HG03469 (cell line): ENCODE results near the gene CLIP4.
"Not testable (repeated sequence)": the region's sequence is repeated elsewhere in the genome, so short reads cannot be mapped to it uniquely, and the experiment has no call there.

Experiments
- ATAC-seq: cut with Tn5 transposase; IDR thresholded peaks from one replicate; pipeline ENCODE4 v1.9.1; 2021; ENCODE audit warnings: mild to moderate bottlenecking, moderate library complexity, moderate number of reproducible peaks; ENCODE audit not compliant: unreplicated experiment

Gene CLIP4

DNA sequence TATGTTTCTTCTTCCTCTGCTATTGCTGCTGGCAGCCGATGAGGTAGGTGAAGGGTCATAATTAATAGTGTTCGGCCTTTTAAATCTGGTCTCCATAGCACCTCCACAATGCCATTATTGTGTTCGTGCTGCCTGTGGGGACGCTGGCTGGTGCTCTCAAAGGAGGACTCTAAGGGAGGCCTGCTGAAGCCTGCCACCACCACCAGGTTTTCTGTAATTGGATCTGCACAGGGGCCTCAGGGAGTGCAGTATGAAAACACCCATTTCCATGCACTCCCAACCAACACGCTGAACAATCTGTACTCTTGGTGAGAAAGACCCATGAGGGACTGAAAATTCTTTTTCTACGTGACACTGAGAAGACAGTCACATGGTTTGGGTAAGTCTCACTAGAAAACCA lies 17.6 kb upstream of the CLIP4 start:
- no peak for ATAC-seq

DNA sequence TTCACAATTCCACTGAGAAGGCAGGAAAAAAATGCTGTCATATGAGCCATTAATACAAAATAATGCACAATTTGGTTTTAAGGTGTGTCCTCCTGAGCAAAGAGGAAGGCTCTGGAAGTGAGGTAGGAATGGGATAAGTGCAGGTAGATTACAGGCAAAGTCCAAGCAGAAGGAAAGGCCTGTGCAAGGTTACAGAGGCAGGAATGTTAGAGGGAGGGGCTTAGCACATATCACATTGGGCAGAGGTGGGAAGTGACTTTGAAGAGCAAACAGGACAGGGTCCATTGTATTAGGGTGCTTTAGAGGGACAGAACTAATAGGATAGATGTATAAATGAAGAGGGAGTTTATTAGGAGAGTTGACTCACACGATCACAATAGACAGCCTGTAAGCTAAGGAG lies 14.7 kb upstream of the CLIP4 start:
- ATAC-seq: no peak

DNA sequence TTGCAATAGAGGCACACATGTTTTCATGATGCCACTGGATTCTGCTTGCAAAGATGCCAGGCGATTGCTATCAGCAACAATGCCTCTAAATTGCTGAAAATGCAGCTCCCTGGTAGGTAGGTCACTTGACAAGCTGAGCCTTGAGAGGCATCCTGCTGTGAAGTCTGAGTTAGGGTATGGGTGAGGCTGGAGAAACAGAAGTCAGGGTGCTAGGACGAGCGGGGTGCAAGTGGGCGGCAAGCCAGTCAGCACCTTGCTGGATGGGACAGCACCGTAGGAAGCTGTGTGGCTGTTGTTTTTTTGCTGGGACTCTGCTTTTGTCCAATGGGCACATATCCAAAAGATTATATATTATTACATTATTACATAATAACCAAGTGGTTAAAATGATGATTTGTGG lies 10.5 kb upstream of the CLIP4 start:
- no peak for ATAC-seq

DNA sequence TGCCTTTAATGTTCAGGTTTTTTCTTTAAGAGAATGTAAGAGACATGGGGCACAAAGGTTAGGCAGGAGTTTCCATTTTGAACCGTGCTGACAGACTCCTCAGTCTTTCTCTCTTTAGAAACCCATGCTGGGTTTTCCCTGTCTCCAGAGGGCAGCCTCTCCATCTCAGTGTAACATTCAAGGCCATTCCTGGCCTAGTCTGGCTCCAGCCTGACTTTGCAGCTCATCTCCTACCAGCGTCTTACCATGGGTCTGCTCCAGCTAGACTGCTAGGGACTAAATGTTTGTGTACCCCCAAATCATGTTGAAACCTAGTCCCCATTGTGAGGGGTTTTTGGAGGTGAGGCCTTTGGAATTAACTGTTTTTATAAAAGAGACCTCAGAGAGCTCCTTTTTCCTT lies 9.8 kb upstream of the CLIP4 start:
- ATAC-seq: no peak

DNA sequence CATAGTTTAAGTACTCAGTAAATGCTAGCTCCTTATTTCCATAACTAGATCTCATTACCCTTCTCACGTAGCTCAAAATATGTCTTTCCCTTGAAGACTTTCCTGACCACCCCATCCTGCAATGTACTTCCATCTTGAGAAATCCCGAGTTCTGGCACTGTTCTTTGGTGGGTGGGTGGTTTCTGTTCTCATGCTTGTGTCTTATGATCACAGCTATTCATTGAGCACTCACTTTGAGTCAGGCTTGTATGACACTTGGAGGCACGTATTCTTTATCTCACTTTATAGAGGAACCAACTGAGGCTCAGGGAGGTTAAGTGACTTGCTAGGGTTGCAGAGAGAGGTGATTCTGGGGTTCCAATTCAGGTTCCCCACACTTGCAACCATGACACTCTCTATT lies 9.0 kb upstream of the CLIP4 start:
- ATAC-seq: no peak

DNA sequence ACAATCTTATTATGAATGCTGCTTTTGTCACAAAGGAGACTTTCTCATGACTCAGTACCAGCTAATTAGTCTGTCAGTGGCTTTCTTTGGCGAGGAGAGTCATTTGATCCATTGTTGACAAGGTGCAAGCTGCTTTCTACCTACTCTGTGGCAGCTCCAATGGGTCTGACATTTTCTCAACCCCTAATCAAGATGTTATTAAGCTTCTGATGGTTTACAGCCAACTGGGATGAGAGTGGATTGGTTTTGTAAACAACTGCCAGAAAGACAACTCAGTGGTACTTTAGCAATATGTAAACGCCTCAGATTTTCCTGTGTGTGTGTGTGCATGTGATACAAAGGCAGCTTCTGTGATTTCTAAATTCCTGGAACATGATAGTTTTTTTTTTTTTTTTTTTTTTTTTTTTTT lies 8.2 kb upstream of the CLIP4 start:
- ATAC-seq: no peak

DNA sequence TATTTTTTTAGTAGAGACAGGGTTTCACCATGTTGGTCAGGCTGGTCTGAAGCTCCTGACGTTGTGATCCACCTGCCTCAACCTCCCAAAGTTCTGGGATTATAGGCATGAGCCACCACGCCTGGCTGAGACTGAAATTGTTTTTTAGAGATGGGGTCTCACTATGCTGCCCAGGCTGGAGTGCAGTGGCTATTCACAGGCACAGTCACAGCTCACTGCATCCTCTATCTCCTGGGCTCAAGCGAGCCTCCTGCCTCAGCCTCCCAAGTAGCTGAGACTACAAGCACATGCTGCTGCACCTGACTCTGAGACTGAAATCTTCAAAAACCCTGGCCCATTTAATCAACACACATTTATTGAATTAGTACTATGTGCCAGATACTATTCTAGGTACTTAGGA lies 7.7 kb upstream of the CLIP4 start:
- not testable (repeated sequence) for ATAC-seq

DNA sequence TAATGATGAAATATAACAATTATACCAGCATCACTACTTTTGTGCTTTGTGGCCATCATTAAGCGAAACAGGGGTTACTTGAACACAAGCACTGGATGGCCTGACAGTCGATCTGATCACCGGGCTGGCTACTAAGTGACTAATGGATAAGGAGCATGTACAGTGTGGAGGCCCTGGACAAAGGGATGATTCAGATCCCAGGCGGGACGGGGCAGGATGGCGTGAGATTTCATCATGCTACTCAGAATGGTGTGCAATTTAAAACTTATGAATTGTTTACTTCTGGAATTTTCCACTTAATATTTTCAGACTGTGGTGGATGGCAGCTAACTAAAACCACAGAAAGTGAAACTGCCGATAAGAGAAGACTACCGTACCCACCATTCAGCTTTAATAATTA lies 7.0 kb upstream of the CLIP4 start:
- ATAC-seq: no peak

DNA sequence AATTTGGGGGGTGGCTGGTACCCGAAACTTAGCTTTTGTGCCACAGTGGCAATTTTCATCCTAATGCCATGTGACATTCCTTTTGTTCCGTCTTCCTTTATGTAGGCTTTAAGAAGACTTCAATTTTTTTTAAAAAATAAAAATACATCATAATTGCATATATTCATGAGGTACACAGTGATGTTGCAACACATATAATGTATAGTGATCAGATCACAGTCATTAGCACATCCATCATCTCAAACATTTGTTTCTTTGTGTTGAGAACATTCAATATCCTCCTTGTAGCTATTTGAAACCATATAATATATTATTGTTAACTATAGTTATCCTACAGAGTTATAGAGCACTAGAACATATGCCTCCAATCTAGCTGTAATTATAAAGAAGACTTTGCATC lies 6.0 kb upstream of the CLIP4 start:
- ATAC-seq: no peak

DNA sequence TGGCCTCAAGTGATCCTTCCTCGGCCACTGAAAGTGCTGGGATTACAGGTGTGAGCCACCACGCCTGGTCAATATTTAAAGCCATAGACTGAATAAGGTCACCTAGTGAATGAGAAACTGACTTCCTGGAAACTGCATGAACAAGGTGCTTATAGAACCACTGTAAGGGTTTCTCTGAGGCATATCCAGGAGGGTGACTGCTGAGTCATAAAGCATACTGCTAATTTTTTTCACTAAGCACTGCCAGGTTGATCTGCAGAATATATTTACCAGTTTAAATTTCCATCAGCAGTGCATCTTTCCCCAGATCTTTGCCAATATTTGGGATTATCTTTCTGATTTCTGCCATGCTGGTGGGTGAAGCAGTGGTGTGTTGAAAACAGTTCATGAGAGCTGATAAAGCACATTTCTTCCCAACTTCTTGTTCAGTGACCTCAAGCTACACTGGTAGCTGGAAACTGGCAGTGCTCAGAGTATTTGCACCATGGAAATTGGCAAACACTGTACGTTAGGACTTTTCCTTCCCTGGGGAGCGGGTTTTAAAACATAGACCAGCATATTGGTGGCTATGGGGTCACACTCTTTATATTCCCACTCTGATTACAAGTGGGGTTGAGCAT lies 4.2 kb upstream of the CLIP4 start:
- ATAC-seq: peak; percentile 32

DNA sequence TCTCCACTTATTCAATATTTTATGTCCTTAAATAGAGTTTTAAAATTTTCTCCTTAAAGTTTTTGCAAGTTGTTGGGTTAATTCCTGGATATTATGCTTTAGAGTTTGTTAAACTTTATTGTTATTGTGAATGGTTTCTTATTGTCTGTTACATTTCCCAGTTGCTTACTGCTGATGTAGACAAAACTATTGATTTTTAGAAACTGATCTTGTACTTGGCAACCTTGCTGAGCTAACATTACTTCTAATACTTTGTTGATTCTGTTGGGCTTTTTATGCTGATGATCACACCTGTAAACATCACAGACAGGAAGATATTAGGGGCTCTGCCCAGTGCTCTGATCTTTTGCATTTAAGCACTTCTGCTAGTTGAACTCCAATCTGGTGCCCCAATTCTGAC lies 2.8 kb upstream of the CLIP4 start:
- ATAC-seq: no peak

DNA sequence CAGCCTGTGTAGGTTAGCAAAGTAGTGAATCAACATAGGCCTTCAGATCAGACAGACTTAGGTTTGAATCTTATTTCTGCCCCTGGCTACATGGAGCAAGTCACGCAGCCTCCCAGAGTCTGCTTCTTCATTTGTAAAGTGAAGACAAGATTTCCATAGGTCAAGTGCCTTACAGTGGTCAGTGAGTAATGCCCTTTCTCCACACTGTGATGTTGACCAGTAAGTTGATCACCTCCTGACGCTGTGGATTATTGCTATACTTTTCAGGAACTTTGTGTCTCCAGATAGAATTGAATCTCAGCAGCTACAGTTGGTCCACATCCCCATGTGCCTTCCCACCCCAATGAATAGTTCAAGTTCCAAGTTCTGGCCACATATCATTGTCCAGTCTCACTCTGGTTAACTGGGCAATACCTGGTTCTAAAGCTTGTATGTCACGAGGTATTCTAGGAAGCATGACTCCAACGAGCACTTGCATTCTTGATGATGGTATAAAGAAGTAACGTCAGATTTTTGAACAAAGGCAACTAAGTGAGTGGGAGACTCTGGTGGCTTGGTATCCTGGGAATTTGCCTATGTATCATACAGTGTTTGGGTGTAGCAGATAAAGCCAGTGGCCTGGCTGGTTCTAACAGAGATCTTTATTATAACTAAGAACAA lies 2.1 kb upstream of the CLIP4 start:
- ATAC-seq: no peak

DNA sequence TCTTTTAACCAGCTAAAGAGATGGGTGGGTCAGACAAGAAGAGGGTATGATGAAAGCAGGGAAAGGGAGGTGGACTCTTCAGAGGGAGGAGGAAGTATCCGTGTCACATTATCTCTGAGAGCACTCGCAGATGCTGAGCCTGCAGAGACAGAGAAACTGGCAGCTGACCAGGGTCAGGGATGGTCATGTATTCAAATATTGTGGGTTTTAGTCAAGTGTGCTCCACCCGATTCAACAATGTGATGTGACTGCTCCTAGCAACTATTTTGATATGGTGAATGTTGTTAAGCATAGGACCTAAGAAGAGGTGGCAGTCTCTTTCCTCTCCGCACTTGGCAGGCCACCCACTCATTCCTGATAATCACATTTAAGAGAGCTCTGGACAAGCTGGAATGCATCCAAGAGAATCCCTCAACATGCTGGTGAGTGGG lies 1.3 kb upstream of the CLIP4 start:
- no peak for ATAC-seq

DNA sequence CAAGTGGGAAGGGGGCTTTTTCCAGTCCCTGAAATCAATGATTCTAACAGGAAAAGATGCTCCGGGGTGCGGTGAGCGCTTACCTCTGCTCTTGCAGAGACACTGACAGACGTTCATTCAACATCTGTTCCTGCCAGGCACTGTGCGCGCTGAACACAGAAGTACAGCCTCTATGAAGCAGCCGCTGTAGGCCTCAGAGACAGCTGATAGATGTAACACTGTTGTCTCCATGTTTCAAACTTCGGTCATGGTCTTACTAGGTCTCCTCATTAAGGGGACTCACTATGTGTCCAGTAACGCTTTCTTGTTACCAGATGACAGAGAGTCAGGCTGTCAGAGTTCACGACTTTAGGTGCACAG lies 649 bp upstream of the CLIP4 start:
- ATAC-seq: no peak

DNA sequence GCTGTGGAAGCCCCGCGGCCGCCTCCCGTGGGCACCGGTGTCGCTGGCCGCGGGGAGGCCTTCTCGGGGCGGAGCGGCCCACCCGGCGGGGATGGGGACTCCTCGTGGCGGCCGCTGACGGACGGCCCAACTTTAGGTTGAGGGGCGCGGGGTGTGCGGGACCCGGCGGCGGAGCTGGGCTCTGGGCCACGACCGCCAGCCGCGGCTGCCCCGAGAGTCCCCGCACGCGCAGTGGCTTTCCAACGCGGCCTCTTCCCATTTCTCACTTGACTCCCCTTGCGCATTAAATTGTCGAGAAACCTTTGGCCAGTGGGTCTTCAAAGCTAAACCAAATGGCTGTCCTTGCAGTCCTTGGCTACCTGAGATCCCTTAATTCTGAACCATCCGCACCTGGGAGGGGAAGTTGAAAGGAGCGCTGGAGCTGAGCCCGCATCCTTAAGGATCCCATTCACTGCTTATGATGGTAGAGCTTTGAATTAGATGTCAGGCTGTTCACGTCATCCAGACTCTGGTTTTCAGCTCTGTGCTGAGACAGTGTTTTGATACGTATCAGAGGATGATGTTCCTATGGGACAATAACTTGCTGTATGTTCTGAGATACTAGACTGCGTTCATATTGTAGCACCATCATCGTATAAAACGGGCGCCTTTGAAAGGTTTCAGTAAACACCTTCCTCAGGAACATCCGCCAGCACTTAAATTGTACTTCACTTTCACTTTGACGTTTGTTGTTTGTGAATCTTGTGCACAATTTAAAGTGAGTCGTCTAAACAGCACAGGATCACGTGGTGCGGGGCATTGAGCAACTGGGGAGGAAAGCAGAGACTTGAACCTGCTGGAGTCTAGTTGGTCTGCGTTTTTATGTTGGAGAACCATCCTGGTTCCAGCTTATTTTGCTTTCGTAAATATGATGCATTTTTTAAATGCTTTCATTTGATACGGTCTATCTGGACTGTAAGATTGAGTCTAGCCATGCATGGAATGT lies 874 bp downstream of the CLIP4 start:
- ATAC-seq: no peak

DNA sequence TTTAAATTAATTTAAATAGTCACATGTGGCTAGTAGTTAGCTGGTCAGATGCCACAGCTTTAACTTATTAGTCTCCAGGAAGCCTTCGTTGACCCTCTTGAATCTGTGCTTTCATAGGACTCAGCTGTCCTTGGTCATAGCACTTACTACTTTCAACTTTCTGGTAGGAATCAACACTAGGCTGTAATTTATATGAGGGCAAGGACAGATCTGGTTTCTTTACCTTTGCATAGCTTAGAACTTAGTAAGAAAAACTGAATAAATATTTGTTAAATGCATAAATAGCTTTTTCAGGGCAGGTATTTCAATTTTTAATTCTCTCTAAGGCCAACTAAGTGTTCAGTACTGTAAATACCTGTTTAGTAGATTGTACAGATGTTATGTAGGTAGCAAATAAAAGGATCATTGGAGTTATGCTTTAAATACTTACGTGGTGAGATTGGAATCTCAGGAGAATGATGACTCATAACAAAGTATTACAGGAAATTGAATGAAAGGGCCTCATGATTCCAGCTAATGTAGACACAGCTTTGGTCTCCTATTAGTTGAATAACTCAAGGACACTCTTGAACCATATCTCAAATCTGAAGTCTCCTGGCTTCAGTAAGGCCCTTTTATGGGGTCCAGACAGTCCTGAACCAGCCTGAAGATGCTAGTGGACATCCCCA lies 2.6 kb downstream of the CLIP4 start:
- ATAC-seq: no peak

DNA sequence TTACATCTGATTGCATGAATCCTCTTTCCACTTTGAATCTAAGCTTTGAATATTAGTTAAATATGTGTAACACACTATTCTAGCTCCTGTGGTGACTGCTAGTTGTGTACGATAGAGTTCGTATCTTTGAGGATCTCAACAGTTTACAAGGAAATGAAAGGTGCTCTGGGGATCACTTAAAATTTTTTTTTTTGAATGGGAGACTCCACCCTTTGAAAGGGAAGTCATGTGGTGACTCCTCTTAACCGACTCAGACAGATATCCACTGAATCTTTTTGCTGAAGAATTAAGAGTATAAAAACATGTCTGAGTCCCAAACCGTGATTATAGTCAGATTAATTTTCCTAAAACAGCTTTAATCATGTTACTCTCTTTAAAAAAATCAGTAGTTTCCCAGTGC lies 4.0 kb downstream of the CLIP4 start:
- no peak for ATAC-seq

DNA sequence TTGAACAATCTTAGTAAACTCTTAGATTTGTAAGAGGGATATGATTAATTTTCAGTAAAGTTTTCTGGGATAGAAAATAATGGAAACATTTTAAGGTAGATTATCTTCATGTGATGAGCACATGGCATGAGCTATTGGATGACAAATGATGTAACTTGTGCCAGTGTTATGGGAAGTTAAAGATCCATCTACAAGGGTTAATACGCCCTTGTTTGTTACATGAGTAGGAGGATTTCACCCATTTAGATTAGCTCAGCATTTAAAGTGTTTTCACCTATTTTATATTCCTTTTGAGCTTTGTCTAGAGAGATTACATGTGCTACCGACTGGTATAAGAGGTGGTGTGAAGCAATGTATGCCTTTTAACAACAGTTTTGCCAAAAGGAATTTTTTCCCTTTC lies 5.6 kb downstream of the CLIP4 start:
- ATAC-seq: no peak

DNA sequence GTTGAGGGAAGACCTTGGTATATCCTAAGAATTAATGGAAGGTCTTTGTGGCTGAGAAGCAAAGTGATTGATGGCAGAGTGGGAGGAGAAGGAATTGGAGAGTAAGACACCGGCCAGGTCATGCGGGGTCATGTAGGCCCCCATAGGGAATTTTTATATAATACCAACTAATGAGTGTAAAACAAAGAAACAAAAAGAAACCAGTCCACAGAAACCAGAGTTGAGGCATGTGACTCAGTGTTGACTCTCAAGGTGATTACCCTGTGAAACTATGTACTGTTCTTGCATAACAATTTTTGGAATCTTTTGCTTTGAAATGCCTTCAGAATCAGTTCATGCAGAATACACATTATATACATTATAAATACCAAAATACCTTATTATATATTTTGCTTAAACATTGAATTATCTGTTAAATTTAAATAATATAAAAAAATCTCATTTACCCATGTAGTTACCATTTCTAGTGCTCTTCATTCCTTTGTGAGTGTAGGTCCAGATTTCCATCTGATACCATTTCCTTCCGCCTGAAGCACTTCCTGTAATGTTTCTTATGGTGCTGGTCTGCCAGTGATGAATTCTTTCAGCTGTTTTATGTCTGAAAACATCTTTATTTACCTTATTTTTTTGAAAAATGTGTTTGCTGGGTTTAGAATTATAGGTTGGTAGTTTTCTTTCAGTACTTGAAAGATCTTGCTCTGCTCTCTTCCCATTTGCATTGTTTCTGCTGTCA lies 8.6 kb downstream of the CLIP4 start:
- no peak for ATAC-seq

DNA sequence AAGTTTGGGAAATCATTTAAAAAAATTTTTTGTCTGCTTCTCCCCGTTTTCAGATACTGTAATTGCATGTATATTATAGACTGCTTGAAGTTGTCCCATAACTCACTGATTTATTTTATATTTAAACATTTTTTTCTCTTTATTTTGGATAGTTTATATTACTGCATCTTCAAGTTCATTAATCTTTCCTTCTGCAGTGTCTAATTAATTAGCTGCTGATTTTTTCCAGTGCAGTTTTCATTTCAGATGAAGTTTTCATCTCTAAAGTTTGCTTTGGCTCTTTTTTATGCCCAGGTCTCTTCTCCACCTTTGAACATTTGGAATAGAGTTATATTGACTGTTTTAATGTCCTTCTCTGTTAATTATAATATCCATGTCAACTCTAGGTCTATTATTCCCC lies 9.3 kb downstream of the CLIP4 start:
- ATAC-seq: no peak
